GM19099 (cell line): ENCODE results near the gene COTL1.

Source experiments
- POLR2A ChIP-seq: IDR thresholded peaks from 3 replicates; pipeline ENCODE4 v1.6.1; 2011; ENCODE audit warnings: low read depth; ENCODE audit not compliant: insufficient read length; ENCODE audit errors: extremely low read depth

COTL1 gene

GRCh38 chr16:84544031-84544773, 73.7 kb downstream of the COTL1 start:
- no peak for TF ChIP-seq POLR2A

- TF ChIP-seq POLR2A = no peak
Measured at GRCh38 chr16:84543253-84543652, 74.6 kb downstream of the COTL1 start.

GRCh38 chr16:84541999-84542817, 75.7 kb downstream of the COTL1 start:
- no peak for TF ChIP-seq POLR2A

DNA sequence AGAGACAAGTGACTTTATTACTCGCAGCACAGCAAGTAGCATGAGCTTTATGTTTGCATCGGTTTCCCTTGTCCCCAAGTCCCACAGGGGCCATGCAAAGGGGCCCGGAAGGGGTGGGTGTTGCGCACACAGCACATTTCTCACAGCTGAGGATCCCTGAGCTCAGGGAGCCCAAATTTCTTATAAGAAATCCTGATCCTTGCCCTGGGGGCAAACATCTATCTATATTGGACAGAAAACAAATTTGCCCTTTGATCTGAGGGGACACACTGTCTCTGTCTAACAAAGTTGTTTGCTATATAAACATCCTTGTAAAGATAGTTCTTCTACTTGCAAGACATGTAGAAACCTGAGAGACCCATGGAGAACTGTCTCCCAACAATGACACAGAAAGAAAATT, 77.7 kb downstream of the COTL1 start:
- no peak for TF ChIP-seq POLR2A

DNA sequence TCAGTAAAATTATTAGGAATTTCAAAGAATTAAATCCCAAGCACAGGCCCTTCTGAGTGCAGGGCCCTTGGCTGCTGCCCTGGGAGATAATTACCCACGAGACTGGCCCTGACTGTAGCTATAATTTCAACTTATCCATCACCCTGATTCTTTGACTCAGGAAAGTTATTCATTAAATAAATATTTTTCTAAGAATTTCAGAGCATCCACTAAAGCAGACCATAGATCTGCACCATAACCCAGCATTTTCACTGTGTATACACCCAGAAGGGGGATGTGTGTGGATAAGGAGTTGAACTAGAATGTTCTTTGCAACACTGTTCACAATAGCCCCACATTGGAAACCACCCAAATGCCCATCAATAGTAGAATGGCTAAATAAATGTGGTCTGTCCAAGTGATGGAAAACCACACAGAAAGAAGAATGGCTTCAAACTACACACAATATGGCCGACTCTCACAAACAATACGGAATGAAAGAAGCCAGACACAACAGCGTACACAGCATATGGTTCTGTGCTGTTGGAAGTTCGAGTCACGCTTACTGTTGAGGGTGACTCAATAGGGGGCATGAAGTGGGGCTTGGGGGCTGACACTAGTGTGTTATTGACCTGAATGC, 79.5 kb downstream of the COTL1 start:
- TF ChIP-seq POLR2A = no peak

- TF ChIP-seq POLR2A = no peak
Measured at GRCh38 chr16:84537491-84538151, 80.3 kb downstream of the COTL1 start.

GRCh38 chr16:84535851-84536250, 82.0 kb downstream of the COTL1 start:
- TF ChIP-seq POLR2A = no peak

DNA sequence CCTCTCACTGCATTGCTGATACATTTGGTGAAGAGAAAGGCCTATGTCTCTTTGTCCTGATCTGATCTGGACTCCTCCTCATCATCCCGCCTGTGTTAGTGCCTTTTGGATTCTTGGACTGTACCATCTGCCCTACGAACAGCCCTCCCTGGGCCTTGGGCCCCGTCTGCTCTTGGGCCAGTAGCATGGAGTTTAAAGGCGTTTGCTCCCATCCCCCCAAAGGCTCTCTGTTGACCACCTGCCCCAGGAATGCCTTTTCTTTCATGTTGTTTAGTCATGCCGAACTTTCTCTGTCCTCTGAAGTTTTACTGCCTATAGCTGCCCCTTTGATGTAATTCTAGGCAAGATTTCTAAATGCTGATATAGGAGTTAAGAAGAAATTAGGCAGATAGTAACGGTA, 82.5 kb downstream of the COTL1 start:
- no peak for TF ChIP-seq POLR2A

- no peak for TF ChIP-seq POLR2A
Measured at GRCh38 chr16:84534815-84535214, 83.1 kb downstream of the COTL1 start.

GRCh38 chr16:84532855-84533486, 84.9 kb downstream of the COTL1 start:
- TF ChIP-seq POLR2A = no peak

- TF ChIP-seq POLR2A = no peak
Measured at GRCh38 chr16:84532291-84532724, 85.6 kb downstream of the COTL1 start.

GRCh38 chr16:84531671-84532111, 86.2 kb downstream of the COTL1 start:
- no peak for TF ChIP-seq POLR2A

- TF ChIP-seq POLR2A = no peak
Measured at GRCh38 chr16:84530590-84530989, 87.3 kb downstream of the COTL1 start.

GRCh38 chr16:84529607-84530006, 88.3 kb downstream of the COTL1 start:
- no peak for TF ChIP-seq POLR2A

DNA sequence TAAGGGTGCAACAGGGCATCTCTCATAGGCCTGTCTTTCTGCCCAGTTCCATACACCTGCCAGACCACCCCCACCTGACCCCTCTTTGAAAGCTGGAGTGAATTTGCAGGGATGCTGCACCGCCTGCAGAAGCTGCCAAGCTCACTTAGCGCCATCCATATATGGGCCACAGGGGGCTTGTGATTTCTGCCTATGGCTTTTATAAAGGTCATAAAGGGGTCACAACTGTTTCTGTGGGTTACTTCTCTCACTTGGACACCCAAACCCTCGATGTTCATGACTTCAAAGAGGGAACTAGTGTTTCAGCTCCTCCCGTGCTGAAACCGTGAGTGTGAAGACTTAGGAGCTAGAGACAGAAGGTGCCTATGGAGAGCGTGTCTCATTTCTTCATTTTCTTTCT, 89.6 kb downstream of the COTL1 start:
- TF ChIP-seq POLR2A = no peak
